Ovary (tissue), 9 donors: ENCODE results near the gene MATK. TPM values are rescaled to one million over a fixed set of nuclear protein-coding genes. Genes with fewer than 3 reads are reported as not detected.

Experiments used
- DNase-seq, 5 donors: peaks; one replicate each; pipeline ENCODE4 v3.0.0-alpha.2; 2019 to 2020
- H3K27ac ChIP-seq, 2 donors: fragments of 200-600 bp; one replicate each; pipeline versions ENCODE4 v1.5.1 to v1.8.0; 2019 to 2022
- H3K27me3 ChIP-seq: fragments of 200-600 bp; one replicate; pipeline ENCODE4 v1.8.0; 2022
- H3K36me3 ChIP-seq: fragments of 200-600 bp; sonication (generic); one replicate; pipeline ENCODE4 v1.5.1; 2019
- H3K4me1 ChIP-seq: one replicate; pipeline ENCODE4 v1.8.1; 2013; ENCODE audit warnings: mild to moderate bottlenecking, moderate library complexity; ENCODE audit not compliant: insufficient read depth
- H3K4me3 ChIP-seq: fragments of 200-600 bp; sonication (generic); one replicate; pipeline ENCODE4 v1.5.1; 2017
- H3K9me3 ChIP-seq, 2 donors: fragments of 200-600 bp in 1 of 2; sonication (generic) in 1 of 2; one replicate each; pipeline versions ENCODE4 v1.5.1 to v1.8.1; 2013 to 2019; ENCODE audit warnings: mild to moderate bottlenecking in 1 of 2, moderate library complexity in 1 of 2
- CTCF ChIP-seq, 3 donors: fragments of 450-650 bp in 2 of 3; fragments of 200-600 bp in 1 of 3; IDR thresholded peaks; one replicate each; pipeline versions ENCODE4 v1.5.1 to v1.8.0; 2016 to 2022; ENCODE audit warnings: antibody characterized with exemption in 3 of 3, mild to moderate bottlenecking in 1 of 3
- EP300 ChIP-seq: sonication (generic); formaldehyde crosslinking; IDR thresholded peaks from one replicate; pipeline ENCODE4 v1.6.1; 2017; ENCODE audit warnings: antibody characterized with exemption
- POLR2A ChIP-seq: fragments of 450-650 bp; IDR thresholded peaks from one replicate; pipeline ENCODE4 v1.6.1; 2017; ENCODE audit warnings: antibody characterized with exemption, mild to moderate bottlenecking, moderate library complexity
- WGBS, 3 donors: extraction: QIAGEN DNeasy Blood & Tissue Kit in 1 of 3; methylation state at CpG; one replicate each; pipeline versions ENCODE4 v1.1.5 to v1.1.7; 2013 to 2017; 5-methylcytosine and 5-hydroxymethylcytosine counted together
- intact Hi-C, 4 donors: fragments of 100-400 bp; cut with DNase I; formaldehyde crosslinking; loops; one replicate each; pipeline versions ENCODE4 v1.11.0 to v1.15.1; 2022 to 2023
- polyA plus RNA-seq, 2 donors: library from polyadenylated mRNA; stranded (reverse); fragments of 200-250 nt in 1 of 2; fragments of 350-450 nt in 1 of 2; fragmentation: Illumina TruSeq in 1 of 2; extraction: RNeasy Lipid Tissue Mini Kit (QIAGEN cat#74804) in 1 of 2; gene quantifications; one replicate each; pipeline ENCODE4 v1.2.3, GENCODE V29; 2013 to 2014
- total RNA-seq, 7 donors: library from RNA; depleted of rRNA in 2 of 7; stranded (reverse); fragments of >200 nt in 2 of 7; fragmentation: NEBNext Ultra II Directional in 3 of 7; extraction: Animal tissue kit (Norgen Biotek cat#: 25700) in 3 of 7; gene quantifications; one replicate each; pipeline versions ENCODE4 v1.1.0 to v1.2.4, GENCODE V29; 2016 to 2023
- donor health status: DM: no; HTN: no; CAD: no; lungs with moderate emphysema.
- donor health status: DM: no; HTN: no; CAD: no.
- donor health status: Bipolar disorder and iron deficiency.
- donor health status: DM: yes; HTN: yes; CAD: no.
- donor health status: DM: no; HTN: no; CAD: no.
- donor health status: DM: yes; HTN: yes; CAD: no.

MATK gene
- total and polyA plus RNA-seq, 9 donors, result 0.25 to 1.4 (median 0.72) TPM

GRCh38 chr19:3814648-3815047, 28.5 kb upstream of the MATK start:
- intact Hi-C loops, result no loop called here
- no peak overlapping the region for H3K27ac ChIP-seq
- no peaks in the 10 kb centered on the region for H3K36me3 ChIP-seq
- no peaks in the 10 kb centered on the region for H3K27me3 ChIP-seq
- TF ChIP-seq POLR2A, result no peak
- no peak for TF ChIP-seq EP300
- no peak for TF ChIP-seq CTCF (IDR thresholded peaks at IDR 0.05)
- 83 to 93% (median 88%) methylated on average over 4 of the region's 4 CpGs for WGBS, 3 donors
- no peak for DNase-seq
- no peaks in the 10 kb centered on the region for H3K4me1 ChIP-seq
- H3K9me3 ChIP-seq, result no peaks in the 10 kb centered on the region
- no peak overlapping the region for H3K4me3 ChIP-seq

GRCh38 chr19:3813473-3814392, 27.6 kb upstream of the MATK start:
- 82 to 83% (median 83%) methylated on average over 22 of the region's 22 CpGs for WGBS, 3 donors
- no peaks in the 10 kb centered on the region for H3K27me3 ChIP-seq
- no peaks in the 10 kb centered on the region for H3K36me3 ChIP-seq
- H3K27ac ChIP-seq, result no peak overlapping the region
- no peaks in the 10 kb centered on the region for H3K4me1 ChIP-seq
- no peak for DNase-seq
- TF ChIP-seq POLR2A (no peak), CTCF (IDR thresholded peaks at IDR 0.05) (no peak), EP300 (no peak)
- intact Hi-C loops, result no loop called here
- no peak overlapping the region for H3K4me3 ChIP-seq
- no peaks in the 10 kb centered on the region for H3K9me3 ChIP-seq

- no peak for TF ChIP-seq EP300
- no peak for TF ChIP-seq CTCF (IDR thresholded peaks at IDR 0.05)
- TF ChIP-seq POLR2A, result no peak
- H3K9me3 ChIP-seq, result no peaks in the 10 kb centered on the region
- no peaks in the 10 kb centered on the region for H3K4me1 ChIP-seq
- H3K4me3 ChIP-seq, result no peak overlapping the region
- no peaks in the 10 kb centered on the region for H3K27me3 ChIP-seq
- H3K36me3 ChIP-seq, result no peaks in the 10 kb centered on the region
- DNase-seq, result no peak
- no peak overlapping the region for H3K27ac ChIP-seq
- WGBS, 3 donors, result 69 to 82% (median 73%) methylated on average over 37 to 38 of the region's 38 CpGs
- intact Hi-C loops, result no loop called here
Measured at GRCh38 chr19:3810708-3811355, 24.7 kb upstream of the MATK start.

- TF ChIP-seq POLR2A, result no peak
- TF ChIP-seq EP300, result no peak
- no peak for TF ChIP-seq CTCF (IDR thresholded peaks at IDR 0.05)
- H3K4me1 ChIP-seq, result no peaks in the 10 kb centered on the region
- H3K4me3 ChIP-seq, result no peak overlapping the region
- no peaks in the 10 kb centered on the region for H3K36me3 ChIP-seq
- no peak overlapping the region for H3K27ac ChIP-seq
- WGBS, 3 donors, result 64 to 74% (median 65%) methylated on average over 19 to 26 of the region's 26 CpGs
- no peak for DNase-seq
- intact Hi-C loops, result no loop called here
- H3K27me3 ChIP-seq, result no peaks in the 10 kb centered on the region
- H3K9me3 ChIP-seq, result no peaks in the 10 kb centered on the region
Measured at GRCh38 chr19:3809881-3810707, 23.9 kb upstream of the MATK start.
